ENCODE data around the gene EFCAB12.
A peak's percentile ranks its signal among the peaks of the same experiment; 100 is the strongest.
"Not testable (repeated sequence)": the region's sequence is repeated elsewhere in the genome, so short reads cannot be mapped to it uniquely, and the experiment has no call there.

Gene EFCAB12

DNA sequence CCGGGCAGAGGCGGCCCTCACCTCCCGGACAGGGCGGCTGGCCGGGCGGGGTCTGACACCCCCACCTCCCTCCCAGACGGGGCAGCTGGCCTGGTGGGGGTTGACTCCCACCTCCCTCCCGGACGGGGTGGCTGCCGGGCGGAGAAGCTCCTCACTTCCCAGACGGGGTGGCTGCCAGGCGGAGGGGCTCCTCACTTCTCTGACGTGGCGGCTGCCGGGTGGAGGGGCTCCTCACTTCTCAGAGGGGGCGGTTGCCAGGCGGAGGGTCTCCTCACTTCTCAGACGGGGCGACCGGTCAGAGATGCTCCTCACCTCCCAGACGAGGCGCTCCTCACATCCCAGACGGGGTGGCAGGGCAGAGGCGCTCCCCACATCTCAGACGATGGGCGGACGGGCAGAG, 65.1 kb downstream of the EFCAB12 start:
- DNase-seq: not testable (repeated sequence)

GRCh38 chr3:129360705-129361460, 67.6 kb downstream of the EFCAB12 start:
- no peak for DNase-seq

DNA sequence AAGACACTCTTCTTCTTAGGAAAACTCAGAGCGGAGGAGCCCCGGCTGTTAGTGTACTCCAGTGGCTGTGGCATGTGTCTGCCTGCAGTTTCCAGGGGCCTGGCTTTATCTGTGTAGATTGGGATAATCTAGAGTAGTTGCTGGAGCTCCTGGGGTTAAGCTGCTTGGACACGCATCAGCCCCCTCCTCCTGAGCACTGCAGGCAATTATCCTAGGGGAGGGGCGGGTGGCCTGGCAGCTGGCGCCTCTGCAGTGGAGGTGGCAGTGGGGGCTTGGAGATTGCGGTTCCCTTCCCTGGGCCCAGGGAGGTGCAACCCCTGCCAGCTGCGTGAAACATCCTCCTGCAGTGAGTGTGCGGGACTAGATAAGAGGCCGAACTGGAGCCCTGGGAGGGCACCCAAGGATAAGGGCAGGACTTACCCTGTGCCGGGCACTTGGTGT, 68.2 kb downstream of the EFCAB12 start:
- DNase-seq: no peak

- DNase-seq: no peak
These were observed 69.6 kb downstream of the EFCAB12 start for GRCh38 chr3:129358772-129359371.

DNA sequence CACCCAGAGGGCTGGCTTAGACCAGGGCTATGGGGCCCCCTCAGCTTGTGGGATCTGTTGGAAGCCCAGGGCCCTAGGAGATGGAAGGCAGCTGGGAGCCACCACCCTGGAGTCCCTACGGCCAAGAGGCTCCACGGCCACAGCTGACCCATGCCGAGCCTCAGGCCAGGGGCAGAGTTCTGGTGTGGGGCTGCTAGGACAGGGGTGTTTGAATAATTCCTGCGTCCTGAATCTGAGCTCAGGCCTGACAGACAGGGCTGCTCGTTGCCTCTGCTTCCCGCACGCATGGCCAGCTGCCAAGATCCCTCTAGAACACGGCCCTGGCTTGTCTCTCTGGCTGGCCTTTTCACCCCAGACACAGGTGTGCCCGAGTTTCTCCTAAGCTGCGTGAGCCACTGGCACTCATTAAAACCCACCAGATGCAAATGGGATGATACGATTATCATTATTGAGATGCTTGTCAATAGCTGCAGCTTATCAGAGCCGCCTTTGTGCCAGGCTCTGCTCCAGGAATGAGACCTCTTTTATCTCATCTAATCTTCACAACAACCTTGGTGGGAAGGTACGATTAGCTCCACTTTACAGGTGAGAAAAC, 70.2 kb downstream of the EFCAB12 start:
- peak; percentile 19 to 43 for DNase-seq

DNA sequence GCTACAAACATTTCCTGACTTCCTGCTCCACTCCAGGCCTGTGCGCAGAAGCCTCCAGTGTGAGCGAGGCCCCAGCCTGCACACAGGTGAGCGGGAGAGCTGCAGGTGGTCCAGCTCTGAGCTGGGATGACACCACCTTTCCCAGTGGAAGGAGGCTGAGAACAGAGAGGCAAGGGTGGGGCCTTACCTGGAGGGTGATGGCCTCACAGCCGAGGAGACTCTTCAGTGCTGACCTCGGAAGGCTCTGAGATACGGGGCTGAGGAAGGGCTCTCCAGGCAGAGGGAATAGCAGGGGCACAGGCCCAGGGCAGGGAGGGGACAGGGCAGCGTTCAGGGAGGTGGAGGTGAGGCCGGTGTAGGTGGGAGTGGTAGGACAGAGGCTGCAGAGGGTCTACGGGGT, 70.8 kb downstream of the EFCAB12 start:
- DNase-seq: no peak

- no peak for DNase-seq
These were observed 71.5 kb downstream of the EFCAB12 start for GRCh38 chr3:129356756-129357425.

- no peak for DNase-seq
These were observed 74.9 kb downstream of the EFCAB12 start for GRCh38 chr3:129353589-129353941.

DNA sequence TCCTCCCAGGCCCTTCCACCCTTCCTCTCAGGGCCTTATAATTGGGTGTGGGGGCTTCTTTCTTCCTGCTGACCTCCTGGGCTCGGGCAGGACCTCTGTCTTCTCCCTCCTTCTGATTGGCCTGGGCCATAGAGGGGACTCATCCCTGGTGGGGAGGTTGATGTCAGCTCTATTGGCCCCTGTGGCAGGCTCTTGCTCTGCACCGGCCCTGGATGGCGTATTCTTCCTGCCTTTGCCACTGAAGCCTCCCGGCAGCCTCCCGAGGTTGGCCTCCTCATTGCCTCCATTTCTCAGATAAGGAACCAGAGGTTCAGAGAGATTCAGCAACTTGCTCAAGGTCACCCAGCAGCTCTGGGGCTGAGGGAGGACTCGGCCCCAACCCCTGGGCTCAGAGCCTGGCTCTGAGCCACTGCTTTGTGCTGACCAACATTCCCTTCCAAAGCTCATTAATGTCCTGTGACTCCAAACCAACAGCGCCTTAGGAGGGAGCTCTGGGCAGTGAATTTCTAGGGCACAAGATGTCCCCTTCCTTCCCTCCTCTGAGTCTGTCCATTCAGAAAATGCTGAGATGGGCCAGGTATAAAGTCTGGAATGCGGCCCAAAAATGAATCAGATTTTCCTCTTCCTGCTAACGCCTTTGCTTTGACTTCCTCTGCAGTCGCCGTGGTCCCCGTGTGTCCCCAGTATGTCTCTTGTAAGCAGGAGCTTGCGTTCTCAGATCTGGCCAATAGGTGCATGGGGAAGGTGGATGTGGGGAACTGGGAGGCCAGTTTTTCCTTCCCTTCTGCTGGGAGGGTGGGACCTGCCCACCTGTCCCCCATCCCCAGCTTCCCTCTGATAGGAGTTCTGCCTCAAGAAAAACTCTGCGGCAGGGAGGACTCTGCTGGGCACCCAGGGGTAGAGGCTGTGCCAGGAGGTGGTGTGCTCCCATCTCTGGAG, 75.5 kb downstream of the EFCAB12 start:
- no peak for DNase-seq

- no peak for DNase-seq
These were observed 76.4 kb downstream of the EFCAB12 start for GRCh38 chr3:129352045-129352444.

Data from SHP77 (cell line).